Amniotic epithelial cell (primary cell): Measurements from ENCODE around the gene ABCB11.
A peak's percentile ranks its signal among the peaks of the same experiment; 100 is the strongest.
"Not testable (repeated sequence)": the region's sequence is repeated elsewhere in the genome, so short reads cannot be mapped to it uniquely, and the experiment has no call there.

Source experiments
- DNase-seq: peaks from one replicate; pipeline ENCODE4 v3.0.0-alpha.2; 2010; ENCODE audit warnings: low read depth

The ABCB11 gene

DNA sequence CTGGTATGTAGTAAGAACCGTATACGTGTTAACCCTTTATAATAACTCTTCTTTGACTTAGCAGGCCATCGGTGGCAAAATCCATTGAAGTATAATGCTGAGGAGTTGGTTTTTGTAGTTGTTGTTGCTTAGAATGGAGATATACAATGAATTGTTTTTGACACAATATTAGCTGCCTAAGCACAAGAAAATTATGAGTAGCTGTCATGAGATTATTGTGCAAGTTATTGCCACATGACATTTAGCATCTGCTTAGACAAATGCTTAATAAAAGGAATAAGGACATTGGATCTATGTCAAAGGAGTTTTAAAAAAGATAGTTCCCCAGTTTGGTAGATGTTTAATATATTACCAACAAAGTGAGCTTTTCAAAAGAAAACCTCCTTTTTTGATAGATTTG is 59.9 kb downstream of the ABCB11 start:
- DNase-seq, result no peak

DNA sequence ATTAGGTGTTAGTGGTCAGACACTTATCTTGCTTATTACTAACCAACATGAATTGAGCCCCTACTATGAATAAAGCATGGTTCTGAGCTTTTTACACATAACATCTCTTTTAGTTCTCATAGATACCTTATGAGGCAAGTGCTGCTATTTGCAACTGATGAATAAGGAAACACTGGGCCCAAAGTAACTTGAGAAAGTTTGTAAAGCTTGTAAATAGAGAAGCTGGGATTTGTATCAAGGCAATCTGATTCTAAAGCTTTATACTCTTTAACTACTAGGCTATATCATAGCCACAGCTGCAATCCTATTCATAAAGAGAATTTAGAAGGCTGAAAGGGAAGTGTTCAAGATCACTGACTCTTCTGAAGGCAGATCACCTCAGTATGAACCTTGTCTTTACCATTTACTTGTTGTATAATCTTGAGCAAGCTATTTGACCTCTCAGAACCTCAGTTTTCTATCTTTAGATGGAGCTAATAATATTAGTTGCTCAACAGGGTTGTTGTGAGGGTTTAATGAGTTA is 60.4 kb downstream of the ABCB11 start:
- no peak for DNase-seq

DNA sequence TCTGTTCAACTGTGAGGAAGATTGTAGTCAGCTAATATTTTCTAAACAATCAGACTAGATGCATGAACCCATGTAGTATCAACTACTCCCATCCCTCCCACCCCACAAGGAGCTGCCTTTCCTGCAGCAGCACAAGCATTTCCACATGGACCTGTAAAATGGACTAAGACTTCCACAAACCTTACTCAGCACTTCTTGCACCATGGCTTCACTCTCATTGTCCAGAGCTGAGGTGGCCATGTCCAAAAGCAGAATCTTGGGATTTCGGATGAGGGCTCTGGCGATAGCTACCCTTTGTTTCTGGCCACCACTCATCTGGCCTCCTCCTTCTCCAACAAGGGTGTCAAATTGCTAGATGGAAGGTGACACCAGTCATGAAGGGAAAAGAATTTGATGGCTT is 61.3 kb downstream of the ABCB11 start:
- no peak for DNase-seq

DNA sequence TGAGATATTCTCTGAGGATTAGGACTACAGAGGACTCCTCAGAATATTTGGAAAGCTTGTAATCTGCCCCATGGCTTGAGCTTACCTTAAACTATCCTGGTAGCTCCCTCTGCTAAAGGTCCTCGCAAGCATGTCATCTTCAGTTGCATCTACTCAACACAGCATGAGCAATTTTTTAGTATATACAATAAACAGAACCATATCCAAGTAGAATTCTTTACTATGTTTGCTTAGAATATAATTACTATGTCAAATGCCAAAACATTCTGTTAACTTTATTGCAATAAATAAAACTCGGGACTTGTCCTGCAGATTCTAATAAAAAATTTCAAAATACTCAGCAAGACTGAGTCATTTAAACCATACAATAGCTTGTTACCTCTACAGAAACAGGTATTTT is 62.8 kb downstream of the ABCB11 start:
- no peak for DNase-seq

DNA sequence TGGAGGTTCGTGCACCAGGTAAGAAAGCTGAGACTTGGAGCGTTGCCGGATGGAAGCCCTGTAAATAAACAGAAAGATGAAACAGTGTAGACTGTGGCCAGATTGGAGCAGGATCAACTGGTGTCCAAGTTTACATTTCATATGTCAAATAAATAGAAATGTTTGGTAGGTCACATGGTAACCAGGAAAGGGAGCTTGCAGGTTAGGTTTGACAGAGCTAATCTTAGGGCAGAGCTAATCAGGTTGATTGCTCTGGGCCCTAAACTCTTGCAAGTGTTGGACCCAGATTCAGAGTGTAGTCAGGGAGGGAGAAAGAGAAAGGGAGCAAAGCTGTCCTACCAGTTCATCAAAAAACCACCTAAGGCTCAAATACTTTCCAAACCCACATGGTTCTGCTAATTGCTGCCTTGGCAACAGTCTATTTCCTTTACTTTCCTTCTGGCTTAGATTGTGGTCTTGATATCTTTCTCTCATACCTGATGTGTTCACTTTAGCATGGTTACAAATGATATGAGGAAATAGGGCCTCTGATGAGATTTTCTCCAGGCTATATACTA is 66.8 kb downstream of the ABCB11 start:
- peak; percentile 19 for DNase-seq

DNA sequence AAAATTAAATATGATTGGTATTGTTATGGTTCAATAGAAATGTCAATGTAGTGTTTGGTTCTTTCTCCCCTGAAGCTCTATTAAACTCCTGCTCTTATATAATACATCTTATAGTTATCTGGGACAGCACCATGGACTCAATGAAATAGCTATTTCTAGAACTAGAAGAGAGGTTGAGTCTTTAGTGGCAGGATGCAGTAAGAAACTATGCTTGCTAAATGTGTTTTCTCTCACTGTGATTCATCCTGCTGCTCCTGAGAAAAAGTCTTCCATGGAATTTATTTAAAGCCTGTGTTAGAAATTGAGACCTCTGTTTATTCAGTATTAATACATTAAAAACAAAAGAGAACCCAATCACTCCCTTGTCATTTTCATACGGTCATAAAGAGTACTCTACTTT is 68.5 kb downstream of the ABCB11 start:
- DNase-seq, result no peak

DNA sequence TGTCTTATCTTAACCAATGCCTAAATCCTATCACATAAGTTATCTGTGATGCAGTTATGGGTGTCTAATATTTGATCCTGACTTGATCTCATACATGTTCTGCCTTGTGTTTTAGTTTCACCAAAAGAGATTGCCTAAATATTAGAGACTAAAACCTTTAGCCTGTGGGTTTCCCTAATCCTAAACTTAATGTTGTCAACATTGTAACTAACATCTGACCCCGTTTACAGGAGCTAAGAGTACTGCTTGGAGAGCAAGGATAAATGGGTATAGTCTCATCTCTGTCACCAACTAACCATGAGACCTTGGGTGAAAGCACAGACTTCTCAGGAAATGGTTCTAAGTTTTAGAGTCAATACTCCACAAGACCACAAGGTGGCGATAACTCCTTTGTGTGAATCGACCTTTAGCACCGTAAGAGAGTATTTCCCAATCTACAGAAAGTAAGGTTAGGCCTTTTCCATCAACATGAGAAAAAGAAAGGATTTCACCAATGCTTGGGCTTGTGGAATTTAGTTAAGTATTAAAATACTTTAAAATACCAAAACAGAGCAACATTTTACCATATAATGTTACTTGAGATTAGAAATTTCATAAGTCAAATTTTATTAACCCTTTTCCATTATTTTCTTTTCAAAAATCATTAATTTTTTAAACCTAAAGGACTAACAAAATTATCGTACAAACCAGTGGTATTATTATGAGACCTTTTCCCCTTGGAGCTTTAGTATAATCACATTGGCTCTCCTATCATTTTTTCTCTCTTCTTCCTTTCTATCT is 69.5 kb downstream of the ABCB11 start:
- DNase-seq, result peak; percentile 81

DNA sequence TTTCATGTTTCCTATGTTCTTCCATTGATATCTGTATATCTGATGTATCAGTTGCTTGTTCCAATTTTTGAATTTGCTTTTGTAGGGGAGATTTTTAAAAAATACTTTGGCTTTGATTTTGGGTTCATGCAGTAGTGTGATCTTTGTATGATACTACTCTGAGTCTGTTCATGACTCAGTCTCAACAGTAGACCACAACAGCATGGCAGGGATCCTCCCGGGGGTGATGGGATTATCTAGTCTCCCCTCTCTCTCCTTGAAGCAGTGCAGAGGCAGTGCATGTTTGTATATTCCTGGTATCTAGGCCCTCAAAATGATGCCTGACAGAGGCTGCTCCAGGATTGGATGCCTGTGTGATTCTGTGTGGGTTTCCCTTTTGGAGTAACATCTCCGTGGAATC is 74.7 kb downstream of the ABCB11 start:
- DNase-seq, result no peak

DNA sequence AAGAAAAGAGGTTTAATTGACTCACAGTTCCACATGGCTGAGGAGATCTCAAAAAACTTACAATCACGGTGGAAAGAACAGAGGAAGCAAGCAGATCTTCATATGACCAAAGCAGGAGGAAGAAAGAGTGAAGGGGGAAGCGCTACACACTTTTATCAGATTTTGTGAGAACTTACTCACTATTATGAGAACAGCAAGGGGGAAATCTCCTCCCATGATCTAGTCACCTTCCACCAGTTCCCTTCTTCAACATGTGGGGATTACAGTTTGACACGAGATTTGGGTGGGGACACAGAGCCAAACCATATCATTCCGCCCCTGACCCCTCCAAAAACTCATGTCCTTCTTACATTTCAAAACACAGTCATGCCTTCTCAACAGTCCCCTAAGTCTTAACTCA is 75.8 kb downstream of the ABCB11 start:
- no peak for DNase-seq

DNA sequence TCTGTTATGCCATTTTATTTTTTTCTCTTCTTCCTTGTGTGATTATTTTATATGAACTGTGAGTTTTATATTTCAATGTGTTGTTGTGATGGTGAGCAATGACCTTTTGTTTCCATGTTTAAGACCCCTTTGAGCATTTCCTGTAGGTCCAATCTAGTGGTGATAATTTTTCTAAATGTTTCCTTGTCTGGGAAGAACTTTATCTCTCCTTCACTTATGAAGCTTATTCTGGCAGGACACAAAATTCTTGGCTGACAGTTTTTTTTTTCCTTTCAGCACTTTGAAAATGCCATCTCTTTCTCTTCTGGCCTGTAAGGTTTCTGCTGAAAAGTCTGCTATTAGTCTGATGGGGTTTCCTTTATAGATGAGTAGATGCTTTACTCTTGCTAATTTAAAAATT is 76.9 kb downstream of the ABCB11 start:
- DNase-seq, result no peak

DNA sequence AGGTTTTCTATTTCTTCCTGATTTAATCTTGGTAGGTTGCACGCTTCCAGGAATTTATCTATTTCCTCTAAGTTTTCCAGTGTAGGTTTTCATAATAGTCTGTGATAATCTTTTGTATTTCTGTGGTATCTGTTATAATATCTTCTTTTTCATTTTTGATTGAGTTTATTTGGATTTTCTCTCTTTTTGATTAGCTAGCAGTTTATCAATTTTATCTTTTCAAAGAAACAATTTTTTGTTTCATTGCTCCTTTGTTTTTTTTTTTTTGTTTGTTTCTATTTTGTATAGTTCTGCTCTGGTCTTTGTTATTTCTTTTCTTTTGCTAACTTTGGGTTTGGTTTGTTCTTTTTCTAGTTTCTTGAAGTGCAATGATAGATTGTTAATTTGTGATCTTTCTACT is 78.7 kb downstream of the ABCB11 start:
- no peak for DNase-seq

DNA sequence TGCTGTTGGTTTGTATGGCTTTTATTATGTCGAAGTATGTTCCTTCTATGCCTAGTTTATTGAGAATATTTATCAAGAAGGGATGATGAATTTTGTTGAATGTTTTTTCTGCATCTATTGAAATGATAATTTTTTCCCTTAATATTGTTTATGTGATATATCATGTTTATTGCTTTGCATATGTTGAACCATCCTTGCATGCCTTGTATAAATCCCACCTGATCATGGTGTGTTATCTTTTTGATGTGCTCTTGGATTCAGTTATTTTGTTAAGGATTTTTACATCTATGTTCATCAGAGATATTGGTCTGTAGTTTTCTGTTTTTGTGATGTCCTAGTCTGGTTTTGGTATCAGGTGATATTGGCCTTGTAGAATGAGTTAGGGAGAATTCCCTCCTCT is 79.3 kb downstream of the ABCB11 start:
- no peak for DNase-seq

DNA sequence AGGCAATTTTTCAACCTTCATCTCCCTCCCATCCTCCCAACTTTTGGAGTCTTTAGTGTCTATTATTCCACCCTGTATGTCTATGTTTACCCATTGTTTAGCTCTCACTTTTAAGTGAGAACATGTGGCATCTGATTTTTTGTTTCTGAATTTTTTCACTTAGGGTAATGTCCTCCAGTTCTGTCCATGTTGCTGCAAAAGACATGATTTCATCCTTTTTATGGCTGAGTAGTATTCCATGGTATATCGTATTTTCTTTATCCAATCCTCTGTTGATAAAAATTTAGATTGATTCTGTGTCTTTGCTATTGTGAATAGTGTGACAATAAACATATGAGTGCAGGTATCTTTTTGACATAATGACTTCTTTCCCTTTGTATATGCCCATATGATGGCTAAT is 81.8 kb downstream of the ABCB11 start:
- no peak for DNase-seq

DNA sequence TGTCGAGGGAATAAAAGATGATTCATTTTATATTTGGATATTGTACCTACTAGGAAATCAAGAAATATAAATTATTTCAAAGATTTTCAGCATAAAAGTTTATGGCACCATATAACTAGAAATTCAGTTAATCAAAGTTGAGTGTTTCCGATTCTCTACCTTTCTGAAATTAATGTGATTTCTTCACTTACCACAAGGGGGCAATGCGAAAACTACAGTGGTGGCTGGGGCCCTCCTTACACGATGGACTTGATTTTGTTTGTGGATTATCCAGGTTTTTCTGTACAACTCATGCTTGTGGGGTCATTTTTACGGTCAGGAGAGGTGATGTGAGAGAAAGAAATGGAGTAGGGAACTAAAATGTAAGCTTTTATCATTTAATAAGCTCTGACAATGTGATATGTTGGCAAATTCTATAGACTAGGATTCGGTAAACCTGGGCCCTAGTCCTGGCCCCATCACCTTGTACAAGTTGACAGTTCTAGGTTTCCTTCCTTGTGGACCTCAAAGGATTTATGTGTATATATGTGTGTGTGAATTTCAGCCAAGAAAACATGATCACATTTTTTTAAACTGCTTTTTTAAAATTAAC is 82.4 kb downstream of the ABCB11 start:
- DNase-seq, result peak; percentile 8

DNA sequence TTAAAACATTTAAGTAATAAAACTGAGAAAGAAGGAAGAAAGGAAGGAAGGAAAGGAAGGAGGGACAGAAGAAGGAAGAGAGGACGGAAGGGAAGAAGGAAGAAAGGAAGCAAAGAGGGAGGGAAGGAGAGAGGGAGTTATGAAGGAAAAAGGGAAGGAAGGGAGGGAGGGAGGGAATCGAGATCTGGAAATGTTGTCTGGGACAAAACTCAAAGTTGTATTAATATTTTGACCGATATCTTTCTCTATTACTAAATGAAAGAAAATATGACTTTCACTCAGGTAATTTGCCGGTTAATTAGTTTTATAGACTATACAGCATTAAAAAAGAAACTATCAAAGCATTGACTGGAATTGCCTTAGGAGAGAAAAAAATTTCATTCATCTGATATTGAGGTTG is 85.6 kb downstream of the ABCB11 start:
- DNase-seq, result no peak

DNA sequence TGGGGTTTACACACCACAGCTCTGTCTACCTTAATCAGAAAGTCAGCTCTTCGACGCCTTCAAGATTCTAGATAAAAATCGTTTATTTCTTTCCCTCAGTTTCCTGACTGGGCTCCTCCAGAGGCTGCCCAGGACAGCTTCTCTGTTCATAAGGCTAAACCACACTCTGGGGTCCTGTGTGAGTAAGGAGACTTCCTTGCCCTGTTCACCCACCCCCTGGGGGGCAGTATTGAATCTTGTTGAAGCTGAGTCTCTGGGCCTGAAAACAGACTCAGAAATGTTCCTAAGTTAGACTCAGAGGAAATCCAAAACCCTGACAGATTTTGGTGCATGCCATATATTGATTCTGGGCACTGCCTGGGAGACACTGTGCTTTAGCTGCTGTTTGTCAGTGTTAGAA is 87.1 kb downstream of the ABCB11 start:
- DNase-seq, result no peak

DNA sequence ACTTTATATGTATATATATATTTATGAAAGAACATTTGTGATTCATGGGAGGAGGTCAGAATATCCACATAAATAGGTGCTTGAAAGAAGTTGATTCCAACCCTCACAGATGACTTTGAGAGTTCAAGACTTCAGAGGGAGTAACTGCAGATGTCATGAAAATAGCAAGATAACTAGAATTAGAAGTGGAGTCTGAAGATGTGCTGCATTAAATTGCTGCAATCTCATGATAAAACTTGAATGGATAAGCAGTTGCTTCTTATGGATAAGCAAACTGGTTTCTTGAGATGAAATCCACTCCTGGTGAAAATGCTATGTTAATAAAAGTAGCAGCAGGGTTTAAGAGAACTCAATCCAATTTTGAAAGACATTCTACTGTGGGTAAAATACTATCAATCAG is 89.8 kb downstream of the ABCB11 start:
- no peak for DNase-seq

DNA sequence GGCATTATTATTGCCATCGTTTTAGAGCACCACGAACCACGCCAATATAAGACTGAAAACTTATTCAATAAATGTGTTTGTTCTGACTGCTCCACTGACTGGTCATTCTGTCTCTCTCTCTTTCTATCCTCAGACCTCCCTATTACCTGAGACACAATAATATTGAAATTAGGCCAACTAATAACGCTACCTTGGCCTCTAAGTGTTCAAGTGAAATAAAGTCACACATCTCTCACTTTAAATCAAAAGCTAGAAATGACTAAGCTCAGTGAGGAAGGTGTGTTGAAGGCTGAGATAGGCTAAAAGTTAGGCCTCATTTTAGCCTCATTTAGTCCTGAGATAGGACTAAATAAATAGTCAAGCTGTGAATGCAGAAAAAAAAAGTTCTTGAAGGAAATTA is 91.2 kb downstream of the ABCB11 start:
- no peak for DNase-seq

DNA sequence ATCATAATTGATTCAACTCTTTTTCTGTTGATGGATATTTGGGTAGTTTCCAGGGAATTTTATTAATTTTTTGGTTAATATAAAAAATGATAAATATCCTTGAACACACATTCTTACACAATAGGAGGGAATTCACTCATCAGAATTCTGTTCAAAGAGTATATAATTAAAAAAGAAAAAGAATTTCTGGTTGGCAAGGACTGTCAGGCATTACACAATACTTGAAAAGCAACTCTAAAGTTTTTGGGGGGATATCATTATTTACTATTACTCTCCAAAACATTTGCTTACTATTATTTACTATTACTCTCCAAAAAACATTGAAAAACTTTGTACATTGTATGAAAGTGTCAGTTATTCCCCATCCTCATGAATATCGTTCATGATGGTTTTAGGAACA is 92.1 kb downstream of the ABCB11 start:
- DNase-seq, result no peak

DNA sequence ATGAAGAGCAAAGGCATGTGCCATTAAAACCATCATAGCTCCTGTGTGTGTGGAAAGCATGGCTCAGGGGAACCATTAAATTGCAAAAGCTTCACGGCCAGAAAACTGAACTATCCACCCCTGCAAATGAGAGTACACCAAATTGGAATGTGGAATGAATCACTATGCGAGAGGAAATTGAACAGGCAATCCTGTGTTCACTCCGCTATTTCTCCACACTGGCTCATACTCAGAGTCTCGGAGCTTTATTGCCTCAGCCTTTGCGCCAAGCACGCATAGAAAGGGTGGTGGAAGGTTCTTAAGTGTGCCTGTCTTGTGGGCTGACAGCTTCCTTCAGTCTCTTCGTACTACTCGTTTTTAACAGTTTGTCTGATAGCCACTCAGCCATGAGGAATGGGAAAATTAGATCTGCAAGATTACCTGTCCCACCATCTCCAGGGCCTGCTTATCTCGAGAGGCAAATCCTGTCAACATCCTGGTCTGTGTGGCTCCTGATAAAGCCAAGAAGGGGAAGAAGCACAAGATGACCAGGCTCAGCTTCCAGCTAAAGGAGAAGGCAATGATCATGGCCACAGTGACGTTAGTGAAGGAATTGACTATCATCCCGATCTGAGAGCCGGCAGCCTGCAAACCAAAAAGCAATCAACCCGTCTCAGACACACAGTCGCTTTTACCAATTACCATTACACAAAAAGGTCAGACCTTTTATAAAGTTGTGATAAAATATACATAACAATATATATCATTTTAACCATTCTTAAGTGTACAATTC is 95.1 kb downstream of the ABCB11 start:
- DNase-seq, result peak; percentile 87

DNA sequence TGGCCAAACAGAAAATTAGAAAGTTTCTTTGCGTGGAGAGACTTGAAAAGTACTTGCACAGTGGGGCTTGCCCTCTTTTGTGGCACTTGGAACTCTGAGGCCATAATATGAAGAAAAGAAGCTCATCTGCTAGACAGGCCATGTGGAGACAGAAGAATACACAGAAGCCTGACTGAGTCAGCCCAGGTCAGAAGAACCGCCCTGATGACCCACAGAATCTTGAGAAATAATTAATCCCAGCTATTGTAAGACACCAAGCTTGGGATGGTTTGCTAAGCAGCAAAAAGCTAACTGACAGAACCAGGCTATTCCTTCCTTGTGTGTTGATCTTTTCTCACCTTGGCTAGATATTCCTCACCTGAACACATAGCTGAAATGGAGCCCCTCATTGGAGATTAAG is 96.3 kb downstream of the ABCB11 start:
- DNase-seq, result peak; percentile 70

DNA sequence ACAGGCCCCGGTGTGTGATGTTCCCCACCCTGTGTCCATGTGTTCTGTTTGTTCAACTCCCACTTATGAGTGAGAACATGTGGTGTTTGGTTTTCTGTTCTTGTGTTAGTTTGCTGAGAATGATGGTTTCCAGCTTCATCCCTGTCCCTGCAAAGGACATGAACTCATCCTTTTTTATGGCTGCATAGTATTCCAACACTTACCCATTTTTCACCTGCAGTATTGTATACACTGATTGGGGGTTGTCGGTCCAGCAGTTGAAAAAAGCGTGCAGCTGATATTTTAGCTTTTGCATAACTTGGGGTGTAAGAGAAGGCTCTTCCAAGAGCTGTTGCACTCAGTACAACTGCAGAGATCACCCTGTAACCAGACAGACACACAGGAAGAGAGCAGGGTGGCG is 99.0 kb downstream of the ABCB11 start:
- DNase-seq, result not testable (repeated sequence)

DNA sequence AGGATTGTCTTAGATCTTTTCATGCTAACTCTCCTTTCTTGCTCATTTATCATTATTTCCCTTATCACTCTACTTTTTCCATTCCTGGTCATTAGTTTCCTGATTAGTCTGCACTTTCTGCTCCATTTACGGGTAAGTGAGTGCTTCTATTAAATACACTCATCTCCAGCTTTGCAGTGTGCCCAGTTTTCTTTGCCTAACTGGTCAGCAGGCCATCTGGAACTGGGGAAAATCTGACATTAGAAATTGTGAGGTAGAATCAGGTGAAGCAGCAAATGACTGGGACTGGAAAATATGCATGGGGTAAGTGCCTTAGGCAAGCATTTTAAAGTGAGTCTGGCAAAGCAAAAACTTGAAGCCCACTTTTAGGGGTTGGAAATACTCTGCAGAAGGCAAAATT is 100.9 kb downstream of the ABCB11 start:
- no peak for DNase-seq
